Measurements from ENCODE around the gene SLIT3. TPM values are rescaled to one million over a fixed set of nuclear protein-coding genes. Genes with fewer than 3 reads are reported as not detected.

Gene SLIT3
- total RNA-seq, 4 donors from 2014 or later: 10.8 to 30.8 (median 18.4) TPM

DNA sequence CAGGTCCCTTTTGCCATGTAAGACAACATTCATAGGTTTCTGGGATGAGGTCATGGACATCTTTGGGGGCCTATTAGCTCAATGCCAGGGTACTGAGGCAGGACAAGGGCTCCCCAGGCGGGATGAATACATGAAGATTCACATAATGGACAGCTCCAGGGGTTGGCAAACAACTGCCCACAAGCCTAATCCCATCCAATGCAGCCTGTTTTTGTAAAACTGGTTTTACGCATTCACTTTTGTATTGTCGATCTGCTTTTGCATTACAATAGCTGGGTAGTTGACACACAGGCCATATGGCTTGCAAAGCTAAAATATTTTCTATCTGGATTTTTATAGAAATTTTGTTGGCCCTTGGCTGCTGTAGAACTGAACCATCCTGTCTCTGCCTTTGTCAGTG is 473.3 kb downstream of the SLIT3 start:
- H3K4me1 ChIP-seq: peaks cover 7% of the 10 kb centered on the region
- TF ChIP-seq POLR2AphosphoS5 (IDR thresholded peaks at IDR 0.05) (no peak), EP300 (IDR thresholded peaks at IDR 0.05) (no peak), CTCF (IDR thresholded peaks at IDR 0.05) (no peak), POLR2A (IDR thresholded peaks at IDR 0.05) (no peak)
- H3K4me3 ChIP-seq: no peak overlapping the region
- no peak for DNase-seq (ENCODE audit: low spot score in 2 of 2)
- H3K27ac ChIP-seq: no peak overlapping the region
- WGBS: 94% methylated on average over 3 of the region's 3 CpGs
- H3K9me3 ChIP-seq: no peaks in the 10 kb centered on the region
- H3K27me3 ChIP-seq: no peaks in the 10 kb centered on the region
- H3K36me3 ChIP-seq: no peaks in the 10 kb centered on the region

- WGBS: 25% methylated on average over 7 of the region's 7 CpGs
- H3K4me3 ChIP-seq: no peak overlapping the region
- H3K27me3 ChIP-seq: no peaks in the 10 kb centered on the region
- H3K27ac ChIP-seq: no peak overlapping the region
- TF ChIP-seq EP300 (IDR thresholded peaks at IDR 0.05): no peak
- TF ChIP-seq CTCF (IDR thresholded peaks at IDR 0.05): no peak
- TF ChIP-seq POLR2A (IDR thresholded peaks at IDR 0.05): no peak
- TF ChIP-seq POLR2AphosphoS5 (IDR thresholded peaks at IDR 0.05): no peak
- no peaks in the 10 kb centered on the region for H3K36me3 ChIP-seq
- no peaks in the 10 kb centered on the region for H3K9me3 ChIP-seq
- peaks cover 7% of the 10 kb centered on the region for H3K4me1 ChIP-seq
- DNase-seq (ENCODE audit: low spot score in 2 of 2): no peak
These were observed 474.7 kb downstream of the SLIT3 start for GRCh38 chr5:168826246-168826725.

- H3K27me3 ChIP-seq: no peaks in the 10 kb centered on the region
These were observed 478.1 kb downstream of the SLIT3 start for GRCh38 chr5:168822745-168823281.

DNA sequence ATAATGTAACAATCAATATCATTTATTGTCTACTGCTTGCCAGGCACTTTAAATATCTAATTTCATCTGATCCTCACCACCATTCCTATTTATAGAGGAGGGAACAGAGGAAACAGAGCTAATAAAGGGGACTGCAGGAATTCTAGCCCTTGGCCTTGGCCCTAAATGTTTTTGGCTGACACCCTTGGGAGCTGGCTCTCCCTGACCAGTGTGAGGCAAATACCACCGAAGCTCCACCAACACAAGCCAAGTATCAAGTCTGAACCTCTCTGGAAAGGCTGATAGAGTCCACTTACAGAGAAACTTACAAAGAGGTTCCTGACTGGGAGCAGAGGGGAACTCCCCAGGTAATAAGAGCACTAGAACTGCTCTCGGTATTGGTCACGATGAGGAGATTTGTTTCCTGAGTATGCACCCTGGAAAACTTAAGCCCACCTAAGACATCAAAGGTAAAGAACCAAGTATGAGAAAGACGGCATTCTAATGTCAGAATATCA is 478.6 kb downstream of the SLIT3 start:
- no peak overlapping the region for H3K27ac ChIP-seq
- H3K36me3 ChIP-seq: peaks cover under 1% of the 10 kb centered on the region
- 48% methylated on average over 4 of the region's 4 CpGs for WGBS

More at GRCh38 chr5:168822745-168823281, 478.1 kb downstream of the SLIT3 start:
- no peak overlapping the region for H3K27ac ChIP-seq
- DNase-seq (ENCODE audit: low spot score in 2 of 2): peak in 1 of 2 donors; percentile 70
- no peak overlapping the region for H3K4me3 ChIP-seq
- TF ChIP-seq EP300 (IDR thresholded peaks at IDR 0.05) (no peak), CTCF (IDR thresholded peaks at IDR 0.05) (no peak), POLR2AphosphoS5 (IDR thresholded peaks at IDR 0.05) (no peak)
- no peaks in the 10 kb centered on the region for H3K9me3 ChIP-seq
- 83% methylated on average over 10 of the region's 10 CpGs for WGBS
- peaks cover 7% of the 10 kb centered on the region for H3K4me1 ChIP-seq
- no peaks in the 10 kb centered on the region for H3K36me3 ChIP-seq

More for the DNA sequence above, 478.6 kb downstream of the SLIT3 start:
- Histone ChIP-seq H3K27me3 (no peaks in the 10 kb centered on the region), H3K9me3 (no peaks in the 10 kb centered on the region), H3K4me1 (peaks cover 7% of the 10 kb centered on the region), H3K4me3 (no peak overlapping the region)
- no peak for DNase-seq (ENCODE audit: low spot score in 2 of 2)
- TF ChIP-seq POLR2A (IDR thresholded peaks at IDR 0.05) (no peak), CTCF (IDR thresholded peaks at IDR 0.05) (no peak), EP300 (IDR thresholded peaks at IDR 0.05) (no peak), POLR2AphosphoS5 (IDR thresholded peaks at IDR 0.05) (no peak)

Data from suprapubic skin (tissue), 4 donors.